T47D (cell line): Measurements from ENCODE around the gene RAN.

Experiments used
- DNase-seq, 2 experiments: peaks; one replicate each; pipeline versions ENCODE4 v3.0.0 to v3.0.0-alpha.2; 2011 to 2012; ENCODE audit warnings: low read depth in 1 of 2, low spot score in 1 of 2
- JUND ChIP-seq: IDR thresholded peaks from 2 replicates; pipeline ENCODE4 v1.6.1; 2012; ENCODE audit warnings: low read depth
- in situ Hi-C: cut with HindIII; loops from 2 replicates; pipeline ENCODE4 v1.10.0; 2016; ENCODE audit warnings: low sequenced_read_pairs, low pct_unique_long_range_greater_than_20kb

RAN gene

DNA sequence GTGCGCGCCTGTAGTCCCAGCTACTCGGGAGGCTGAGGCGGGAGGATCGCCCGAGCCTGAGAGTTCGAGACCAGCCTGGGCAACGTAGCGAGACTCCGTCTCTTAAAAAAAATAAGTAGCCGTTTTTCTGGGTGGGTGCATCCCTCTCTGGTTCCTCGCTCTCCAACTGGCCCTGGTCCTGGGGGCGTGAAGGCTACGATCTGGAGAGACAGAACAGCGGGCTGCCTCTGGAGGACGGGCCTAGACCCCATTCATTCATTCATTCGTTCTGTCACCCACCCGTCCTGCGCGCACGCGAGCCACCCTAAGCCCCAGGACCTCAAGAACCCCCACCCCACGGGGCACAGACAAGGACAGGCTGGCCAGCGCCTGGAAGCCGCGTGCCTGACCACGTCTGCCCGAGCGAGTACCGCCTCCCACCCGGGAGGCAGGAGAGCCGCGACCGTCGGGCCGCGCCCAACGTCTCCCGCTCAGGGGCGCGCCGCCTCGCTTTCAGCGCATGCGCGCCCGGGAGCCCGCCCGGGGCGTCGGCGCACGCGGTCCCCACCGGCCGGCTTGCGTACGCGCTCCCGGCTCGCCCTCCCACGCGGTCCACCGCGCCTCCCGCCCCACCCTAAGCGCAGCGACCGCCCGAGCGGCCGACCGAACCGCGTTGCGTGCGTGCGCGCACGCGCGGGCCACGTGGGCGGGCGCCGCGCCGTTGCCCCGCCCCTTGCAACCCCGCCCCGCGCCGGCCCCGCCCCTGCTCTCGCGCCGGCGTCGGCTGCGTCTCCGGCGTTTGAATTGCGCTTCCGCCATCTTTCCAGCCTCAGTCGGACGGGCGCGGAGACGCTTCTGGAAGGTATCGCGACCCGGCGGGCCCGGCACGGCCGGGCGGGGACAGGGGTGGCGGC, at the start of gene RAN:
Gene RAN (plus strand): TSS at position 781 of the 893 bp plus-strand sequence. CDS start 528 bp downstream, outside the sequence.
- TF ChIP-seq JUND, result no peak
- in situ Hi-C loops, result no loop called here
- DNase-seq, result peak; percentile 97 to 99

GRCh38 chr12:130825771-130826150, 46.1 kb upstream of the RAN start:
- DNase-seq, result no peak
- in situ Hi-C loops, result no loop called here
- no peak for TF ChIP-seq JUND

- DNase-seq, result peak; percentile 41 to 70
Observed at GRCh38 chr12:130826151-130826801, 45.6 kb upstream of the RAN start.

GRCh38 chr12:130827432-130827831, 44.4 kb upstream of the RAN start:
- DNase-seq, result no peak
- in situ Hi-C loops, result no loop called here
- TF ChIP-seq JUND, result no peak

More at GRCh38 chr12:130826151-130826801, 45.6 kb upstream of the RAN start:
- no peak for TF ChIP-seq JUND
- in situ Hi-C loops, result no loop called here

- TF ChIP-seq JUND, result no peak
- DNase-seq, result no peak
- in situ Hi-C loops, result no loop called here
Observed at GRCh38 chr12:130828895-130829294, 43.0 kb upstream of the RAN start.

GRCh38 chr12:130829391-130830245, 42.2 kb upstream of the RAN start:
- TF ChIP-seq JUND, result no peak
- in situ Hi-C loops, result no loop called here
- DNase-seq, result no peak

DNA sequence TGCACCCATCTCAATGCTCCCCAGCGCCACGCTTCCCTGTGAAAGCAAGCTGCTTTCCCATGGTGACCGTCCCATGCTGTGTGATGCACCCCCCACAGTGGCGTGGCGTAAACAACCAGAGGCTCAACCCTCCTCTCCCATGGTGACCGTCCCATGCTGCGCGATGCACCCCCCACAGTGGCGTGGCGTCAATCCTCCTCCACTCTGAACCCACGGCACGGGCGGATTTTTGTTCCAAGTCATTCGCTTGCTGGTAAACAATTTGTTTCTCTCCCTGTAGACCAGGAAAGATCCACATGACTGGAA, 41.7 kb upstream of the RAN start:
- in situ Hi-C loops, result no loop called here
- no peak for DNase-seq
- no peak for TF ChIP-seq JUND

GRCh38 chr12:130831246-130831645, 40.6 kb upstream of the RAN start:
- no peak for TF ChIP-seq JUND
- no peak for DNase-seq
- in situ Hi-C loops, result no loop called here

- no peak for DNase-seq
- no peak for TF ChIP-seq JUND
Observed at GRCh38 chr12:130831876-130832405, 39.9 kb upstream of the RAN start.

GRCh38 chr12:130832561-130833209, 39.2 kb upstream of the RAN start:
- no peak for DNase-seq
- no peak for TF ChIP-seq JUND
- in situ Hi-C loops, result no loop called here

More at GRCh38 chr12:130831876-130832405, 39.9 kb upstream of the RAN start:
- in situ Hi-C loops, result no loop called here

DNA sequence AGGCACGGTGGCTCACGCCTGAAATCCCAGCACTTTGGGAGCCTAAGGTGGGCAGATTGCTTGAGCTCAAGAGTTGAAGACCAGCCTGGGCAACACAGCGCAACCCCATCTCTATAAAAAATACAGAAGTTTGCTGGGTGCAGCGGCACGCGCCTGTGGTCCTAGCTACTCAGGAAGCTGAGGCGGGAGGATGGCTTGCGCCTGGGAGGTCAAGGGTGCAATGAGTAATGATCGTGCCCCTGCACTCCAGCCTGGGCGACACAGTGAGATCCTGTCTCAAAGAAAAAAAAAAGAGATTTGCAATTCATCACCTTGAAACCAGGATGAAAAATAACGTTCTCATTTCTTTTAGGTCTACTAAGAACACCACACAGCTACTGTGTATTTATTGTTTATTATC, 36.9 kb upstream of the RAN start:
- no peak for TF ChIP-seq JUND
- in situ Hi-C loops, result no loop called here
- no peak for DNase-seq

- no peak for TF ChIP-seq JUND
- in situ Hi-C loops, result no loop called here
- no peak for DNase-seq
Observed at GRCh38 chr12:130835436-130835835, 36.4 kb upstream of the RAN start.
